ENCODE data around the gene CFDP1. TPM values are rescaled to one million over a fixed set of nuclear protein-coding genes. Genes with fewer than 3 reads are reported as not detected.

Gene CFDP1
- total RNA-seq, 1 donor from 2014 or later = 49.0 TPM

GRCh38 chr16:75252049-75252864 is 181.0 kb downstream of the CFDP1 start:
- no peaks in the 10 kb centered on the region for H3K9me3 ChIP-seq
- H3K4me3 ChIP-seq = peak overlapping the region; percentile 28
- no peaks in the 10 kb centered on the region for H3K27me3 ChIP-seq
- peak overlapping the region; percentile 81 for H3K27ac ChIP-seq
- intact Hi-C loops (cut with DNase I) = loop anchor here (5.0 kb wide), 1 partner anchor 130 kb away; no protein-coding TSS in a partner anchor
- ATAC-seq (no peak), DNase-seq (no peak)
- H3K4me1 ChIP-seq = peaks cover 87% of the 10 kb centered on the region
- no peak for TF ChIP-seq CTCF (IDR thresholded peaks at IDR 0.05)
- H3K36me3 ChIP-seq = no peaks in the 10 kb centered on the region

GRCh38 chr16:75251280-75252048 is 181.8 kb downstream of the CFDP1 start, which contains the start of gene BCAR1:
Gene BCAR1, minus strand, starts transcription at chr16:75251624. Its CDS starts 142 bp downstream, at chr16:75251482.
- H3K4me1 ChIP-seq = peaks cover 87% of the 10 kb centered on the region
- no peaks in the 10 kb centered on the region for H3K36me3 ChIP-seq
- no peaks in the 10 kb centered on the region for H3K27me3 ChIP-seq
- ATAC-seq (peak; percentile 86), DNase-seq (peak; percentile 96)
- no peaks in the 10 kb centered on the region for H3K9me3 ChIP-seq
- H3K27ac ChIP-seq = peak within 1 kb of the TSS; percentile 90
- H3K4me3 ChIP-seq = peak within 1 kb of the TSS; percentile 82
- TF ChIP-seq CTCF (IDR thresholded peaks at IDR 0.05) = no peak
- intact Hi-C loops (cut with DNase I) = loop anchor here (5.0 kb wide), 1 partner anchor 131 kb away; no protein-coding TSS in a partner anchor

- Histone ChIP-seq H3K27me3 (no peaks in the 10 kb centered on the region), H3K36me3 (no peaks in the 10 kb centered on the region), H3K4me1 (peaks cover 87% of the 10 kb centered on the region), H3K4me3 (peak overlapping the region; percentile 82), H3K9me3 (no peaks in the 10 kb centered on the region), H3K27ac (peak overlapping the region; percentile 90)
- intact Hi-C loops (cut with DNase I) = loop anchor here (5.0 kb wide), 1 partner anchor 131 kb away; no protein-coding TSS in a partner anchor
- no peak for TF ChIP-seq CTCF (IDR thresholded peaks at IDR 0.05)
- peak; percentile 42 for ATAC-seq
- peak; percentile 86 for DNase-seq
These were observed 182.5 kb downstream of the CFDP1 start for GRCh38 chr16:75250809-75251279.

GRCh38 chr16:75250089-75250808 is 183.1 kb downstream of the CFDP1 start:
- no peak for TF ChIP-seq CTCF (IDR thresholded peaks at IDR 0.05)
- no peaks in the 10 kb centered on the region for H3K36me3 ChIP-seq
- no peaks in the 10 kb centered on the region for H3K27me3 ChIP-seq
- ATAC-seq (peak; percentile 12), DNase-seq (peak; percentile 81)
- no peaks in the 10 kb centered on the region for H3K9me3 ChIP-seq
- intact Hi-C loops (cut with DNase I) = loop anchor here (5.0 kb wide), 1 partner anchor 132 kb away; no protein-coding TSS in a partner anchor
- H3K4me3 ChIP-seq = peak overlapping the region; percentile 82
- peak overlapping the region; percentile 90 for H3K27ac ChIP-seq
- H3K4me1 ChIP-seq = peaks cover 87% of the 10 kb centered on the region

- Histone ChIP-seq H3K4me1 (peaks cover 87% of the 10 kb centered on the region), H3K27ac (peak overlapping the region; percentile 90), H3K9me3 (no peaks in the 10 kb centered on the region), H3K27me3 (no peaks in the 10 kb centered on the region), H3K4me3 (peak overlapping the region; percentile 82), H3K36me3 (no peaks in the 10 kb centered on the region)
- TF ChIP-seq CTCF (IDR thresholded peaks at IDR 0.05) = no peak
- DNase-seq (no peak), ATAC-seq (no peak)
- intact Hi-C loops (cut with DNase I) = no loop called here
These were observed 183.9 kb downstream of the CFDP1 start for GRCh38 chr16:75249441-75249840.
